BJ (cell line): ENCODE results near the gene ZNF616. TPM values are rescaled to one million over a fixed set of nuclear protein-coding genes. Genes with fewer than 3 reads are reported as not detected.
A peak's percentile ranks its signal among the peaks of the same experiment; 100 is the strongest.

Experiments
- CTCF ChIA-PET: fragments of 350-600 bp; formaldehyde crosslinking; extraction: SDS; loops from one replicate; lab custom pipeline; 2021; ENCODE audit warnings: antibody characterized with exemption, inconsistent platforms; lab: Yijun Ruan, JAX
- POLR2A ChIA-PET: fragments of 300-600 bp; sonication (Branson Sonifier 250); formaldehyde crosslinking; extraction: SDS; loops from one replicate; lab custom pipeline; 2021; ENCODE audit warnings: antibody characterized with exemption; lab: Charles Lee
- DNase-seq: peaks from one replicate; pipeline ENCODE4 v3.0.0-alpha.2; 2011; ENCODE audit warnings: low read depth
- H3K27me3 ChIP-seq: 2 replicates; pipeline ENCODE4 v1.6.0; 2011; ENCODE audit warnings: low read length; ENCODE audit not compliant: control insufficient read depth, insufficient read depth
- H3K36me3 ChIP-seq: 2 replicates; pipeline ENCODE4 v1.5.1; 2011; ENCODE audit warnings: low read length; ENCODE audit not compliant: control insufficient read depth, insufficient read depth
- H3K4me3 ChIP-seq: 2 replicates; pipeline ENCODE4 v1.5.1; 2011; ENCODE audit warnings: low read depth, mild to moderate bottlenecking, control low read depth, low read length
- polyA plus RNA-seq: library from polyadenylated mRNA; depleted of rRNA; stranded (reverse); fragments of >200 nt; gene quantifications from 2 replicates; pipeline ENCODE4 v1.2.3, GENCODE V29; 2011
- TF ChIP-seq, protein P1 (sequence below): IDR thresholded peaks from 2 replicates; pipeline ENCODE4 v1.5.1; 2011; ENCODE audit warnings: low read depth, mild to moderate bottlenecking, control low read depth, inconsistent platforms, low read length, moderate library complexity; ENCODE audit not compliant: insufficient read depth

Gene ZNF616
- polyA plus RNA-seq, 1 experiment: 2.6 TPM

DNA sequence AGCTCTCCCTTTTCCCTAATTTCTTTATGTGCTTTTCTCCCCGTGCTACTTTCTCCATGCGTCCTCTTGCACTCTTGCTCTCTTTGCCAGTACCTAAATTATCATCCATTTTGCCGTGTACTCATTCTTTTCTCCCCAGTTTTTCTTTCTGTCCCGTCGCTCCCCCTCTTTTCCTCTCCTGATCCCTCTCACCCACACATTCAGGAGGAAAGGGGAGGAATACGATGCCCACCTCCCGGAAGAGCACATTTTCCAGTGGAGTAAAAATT is 821 bp downstream of the ZNF616 start:
- TF ChIP-seq, protein P1, sequence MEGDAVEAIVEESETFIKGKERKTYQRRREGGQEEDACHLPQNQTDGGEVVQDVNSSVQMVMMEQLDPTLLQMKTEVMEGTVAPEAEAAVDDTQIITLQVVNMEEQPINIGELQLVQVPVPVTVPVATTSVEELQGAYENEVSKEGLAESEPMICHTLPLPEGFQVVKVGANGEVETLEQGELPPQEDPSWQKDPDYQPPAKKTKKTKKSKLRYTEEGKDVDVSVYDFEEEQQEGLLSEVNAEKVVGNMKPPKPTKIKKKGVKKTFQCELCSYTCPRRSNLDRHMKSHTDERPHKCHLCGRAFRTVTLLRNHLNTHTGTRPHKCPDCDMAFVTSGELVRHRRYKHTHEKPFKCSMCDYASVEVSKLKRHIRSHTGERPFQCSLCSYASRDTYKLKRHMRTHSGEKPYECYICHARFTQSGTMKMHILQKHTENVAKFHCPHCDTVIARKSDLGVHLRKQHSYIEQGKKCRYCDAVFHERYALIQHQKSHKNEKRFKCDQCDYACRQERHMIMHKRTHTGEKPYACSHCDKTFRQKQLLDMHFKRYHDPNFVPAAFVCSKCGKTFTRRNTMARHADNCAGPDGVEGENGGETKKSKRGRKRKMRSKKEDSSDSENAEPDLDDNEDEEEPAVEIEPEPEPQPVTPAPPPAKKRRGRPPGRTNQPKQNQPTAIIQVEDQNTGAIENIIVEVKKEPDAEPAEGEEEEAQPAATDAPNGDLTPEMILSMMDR: no peak
- DNase-seq: no peak
- CTCF ChIA-PET: interaction anchor here (0.7 to 3.0 kb wide), 12 partner anchors 9 to 98 kb away, joined by 3 to 21 read pairs (median 4); no protein-coding TSS in a partner anchor
- Histone ChIP-seq H3K36me3 (no peaks in the 10 kb centered on the region), H3K27me3 (no peaks in the 10 kb centered on the region), H3K4me3 (peak overlapping the region; percentile 79)
- POLR2A ChIA-PET: no interaction called here

DNA sequence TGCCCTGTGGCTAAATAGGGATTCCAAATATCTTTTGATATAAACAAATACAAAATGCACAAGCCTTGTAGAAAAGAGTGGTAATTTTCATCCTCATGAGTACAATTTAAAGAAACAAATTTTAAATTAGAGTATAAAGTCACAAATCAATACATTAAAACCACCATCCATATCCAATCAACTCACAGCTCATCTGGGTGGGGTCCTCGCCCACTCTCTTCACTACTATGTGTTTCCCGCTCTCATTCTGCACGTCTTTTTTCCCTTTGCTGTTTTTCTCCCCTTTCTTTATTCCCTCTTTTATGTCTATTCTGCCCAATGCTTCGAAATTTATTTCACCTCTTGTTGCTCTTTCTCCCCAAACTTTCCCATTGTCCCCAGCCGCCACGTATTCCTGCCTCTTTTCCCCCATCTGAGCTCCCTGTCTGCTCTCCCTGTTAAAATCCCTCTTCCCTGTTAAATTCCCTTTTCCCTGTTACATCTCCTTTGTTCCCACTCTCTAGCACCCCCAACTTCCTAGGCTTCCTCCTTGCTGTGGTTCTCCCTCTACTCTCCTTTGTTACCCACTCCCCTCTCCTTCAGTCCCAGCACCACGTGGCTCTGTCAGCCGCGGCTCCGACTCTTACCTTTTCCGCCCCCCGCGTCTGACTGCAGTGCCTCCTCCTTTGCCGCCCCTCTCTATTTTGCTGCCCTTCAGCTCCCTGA is 1.3 kb downstream of the ZNF616 start:
- TF ChIP-seq, protein P1: no peak
- POLR2A ChIA-PET: no interaction called here
- H3K27me3 ChIP-seq: no peaks in the 10 kb centered on the region
- CTCF ChIA-PET: interaction anchor here (0.7 to 3.0 kb wide), 10 partner anchors 8 to 99 kb away, joined by 3 to 21 read pairs (median 5); no protein-coding TSS in a partner anchor
- peak overlapping the region; percentile 79 for H3K4me3 ChIP-seq
- DNase-seq: no peak
- no peaks in the 10 kb centered on the region for H3K36me3 ChIP-seq

DNA sequence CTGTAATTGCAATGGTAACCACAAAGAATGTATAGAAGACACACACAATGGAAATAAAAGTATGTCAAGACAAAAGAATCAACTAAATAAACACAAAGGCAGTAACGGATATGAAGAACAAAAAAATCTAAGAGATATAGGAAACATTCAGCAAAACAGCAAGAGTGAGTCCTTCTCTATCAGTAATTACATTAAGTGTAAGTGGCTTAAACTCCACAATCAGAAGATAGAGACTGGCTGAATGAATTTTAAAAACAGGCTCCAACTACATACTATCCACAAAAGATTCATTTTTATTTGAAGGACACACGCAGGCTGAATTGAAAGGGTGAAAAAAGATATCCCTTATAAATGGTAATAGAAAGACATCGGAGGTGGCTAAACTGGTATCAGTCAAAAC is 19.5 kb downstream of the ZNF616 start:
- no peaks in the 10 kb centered on the region for H3K27me3 ChIP-seq
- no peak for DNase-seq
- H3K4me3 ChIP-seq: no peak overlapping the region
- CTCF ChIA-PET: no interaction called here
- TF ChIP-seq, protein P1: no peak
- POLR2A ChIA-PET: no interaction called here
- H3K36me3 ChIP-seq: peaks cover 15% of the 10 kb centered on the region

DNA sequence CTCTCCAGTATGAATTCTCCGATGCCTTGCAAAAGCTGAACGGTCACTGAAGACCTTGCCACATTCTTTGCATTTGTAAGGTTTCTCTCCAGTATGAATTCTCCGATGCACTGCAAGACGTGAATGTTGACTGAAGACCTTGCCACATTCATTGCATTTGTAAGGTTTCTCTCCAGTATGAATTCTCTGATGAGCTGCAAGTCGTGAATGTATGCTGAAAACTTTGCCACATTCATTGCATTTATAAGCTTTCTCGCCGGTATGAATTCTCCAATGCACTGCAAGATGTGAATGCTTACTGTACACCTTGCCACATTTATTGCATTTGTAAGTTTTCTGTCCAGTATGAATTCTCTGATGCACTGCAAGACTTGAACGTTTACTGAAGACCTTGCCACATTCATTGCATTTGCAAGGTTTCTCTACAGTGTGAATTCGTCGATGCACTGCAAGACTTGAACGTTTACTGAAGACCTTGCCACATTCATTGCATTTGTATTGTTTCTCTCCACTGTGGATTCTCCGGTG is 24.1 kb downstream of the ZNF616 start:
- TF ChIP-seq, protein P1: no peak
- ChIA-PET CTCF (interaction anchor here (0.9 kb wide), 1 partner anchor 10 kb away, joined by 3 read pairs; no protein-coding TSS in a partner anchor), POLR2A (no interaction called here)
- DNase-seq: no peak
- Histone ChIP-seq H3K36me3 (peaks cover 11% of the 10 kb centered on the region), H3K27me3 (no peaks in the 10 kb centered on the region), H3K4me3 (no peak overlapping the region)

DNA sequence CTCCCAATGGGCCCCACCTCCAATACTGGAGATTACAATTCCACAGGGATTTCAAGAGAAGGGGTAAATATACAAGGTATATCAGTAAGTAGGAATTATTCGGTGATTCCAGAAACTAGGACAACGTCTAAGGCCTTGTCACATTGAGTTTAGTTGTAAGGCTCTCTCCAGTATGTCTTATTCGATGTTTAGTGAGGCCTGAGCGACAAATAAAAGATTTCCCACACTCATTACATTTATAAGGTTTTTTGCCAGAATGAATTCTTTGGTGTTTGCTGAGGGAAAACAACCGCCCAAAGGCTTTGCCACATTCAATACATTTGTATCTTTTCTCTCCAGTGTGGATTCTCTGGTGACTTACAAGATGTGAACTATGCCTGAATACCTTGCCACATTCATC is 25.0 kb downstream of the ZNF616 start:
- Histone ChIP-seq H3K36me3 (peaks cover 11% of the 10 kb centered on the region), H3K27me3 (no peaks in the 10 kb centered on the region), H3K4me3 (no peak overlapping the region)
- DNase-seq: no peak
- ChIA-PET POLR2A (no interaction called here), CTCF (no interaction called here)
- TF ChIP-seq, protein P1: no peak
